GM23248 (cell line): ENCODE data around the gene POU2F1. TPM values are rescaled to one million over a fixed set of nuclear protein-coding genes. Genes with fewer than 3 reads are reported as not detected.

Experiments
- DNase-seq: peaks from one replicate; pipeline ENCODE4 v3.0.0-alpha.2; 2015
- H2AFZ ChIP-seq: fragments of 200-600 bp; sonication (generic); 2 replicates; pipeline ENCODE4 v1.6.1; 2016; ENCODE audit warnings: antibody characterized with exemption
- H3F3A ChIP-seq: fragments of 200-600 bp; sonication (generic); 2 replicates; pipeline ENCODE4 v1.6.1; 2016; ENCODE audit warnings: mild to moderate bottlenecking, antibody characterized with exemption, mixed run types; ENCODE audit not compliant: insufficient read depth
- H3K27ac ChIP-seq: fragments of 200-600 bp; sonication (generic); 2 replicates; pipeline ENCODE4 v1.5.1; 2016; ENCODE audit warnings: mild to moderate bottlenecking
- H3K27me3 ChIP-seq: fragments of 200-600 bp; sonication (generic); replicated peaks from 2 replicates; pipeline ENCODE4 v1.6.1; 2016; ENCODE audit warnings: mild to moderate bottlenecking; ENCODE audit not compliant: insufficient read depth
- H3K36me3 ChIP-seq: fragments of 200-600 bp; sonication (generic); 2 replicates; pipeline ENCODE4 v1.6.1; 2016; ENCODE audit warnings: low read depth, mild to moderate bottlenecking
- H3K4me1 ChIP-seq: fragments of 200-600 bp; sonication (generic); 2 replicates; pipeline ENCODE4 v1.6.1; 2016; ENCODE audit warnings: mild to moderate bottlenecking; ENCODE audit not compliant: insufficient read depth
- H3K4me2 ChIP-seq: fragments of 200-600 bp; sonication (generic); one replicate; pipeline ENCODE4 v1.6.1; 2016; ENCODE audit warnings: mild to moderate bottlenecking; ENCODE audit not compliant: unreplicated experiment
- H3K4me3 ChIP-seq: fragments of 200-600 bp; sonication (generic); 2 replicates; pipeline ENCODE4 v1.5.1; 2016; ENCODE audit warnings: mild to moderate bottlenecking
- H3K79me2 ChIP-seq: fragments of 200-600 bp; sonication (generic); 2 replicates; pipeline ENCODE4 v1.6.1; 2016; ENCODE audit warnings: mild to moderate bottlenecking; ENCODE audit not compliant: insufficient read depth
- H3K9ac ChIP-seq: fragments of 200-600 bp; sonication (generic); 2 replicates; pipeline ENCODE4 v1.6.1; 2016; ENCODE audit warnings: mild to moderate bottlenecking
- H3K9me2 ChIP-seq: fragments of 200-600 bp; sonication (generic); 2 replicates; pipeline ENCODE4 v1.6.1; 2016; ENCODE audit warnings: mixed run types, mild to moderate bottlenecking, moderate library complexity; ENCODE audit not compliant: insufficient read depth
- H3K9me3 ChIP-seq: fragments of 200-600 bp; sonication (generic); one replicate; pipeline ENCODE4 v1.6.1; 2017; ENCODE audit warnings: low read depth
- H4K20me1 ChIP-seq: fragments of 200-600 bp; sonication (generic); 2 replicates; pipeline ENCODE4 v1.6.0; 2016; ENCODE audit not compliant: insufficient read depth
- EZH2 ChIP-seq: fragments of 200-600 bp; sonication (generic); IDR thresholded peaks from 2 replicates; pipeline ENCODE4 v1.6.1; 2018; ENCODE audit warnings: antibody characterized with exemption, mild to moderate bottlenecking; ENCODE audit not compliant: insufficient read depth, poor library complexity, severe bottlenecking
- EZH2phosphoT487 ChIP-seq: fragments of 200-600 bp; sonication (generic); IDR thresholded peaks from 2 replicates; pipeline ENCODE4 v1.6.1; 2018; ENCODE audit warnings: antibody characterized with exemption, moderate library complexity, mild to moderate bottlenecking, low read depth; ENCODE audit not compliant: insufficient read depth
- WGBS, 2 experiments: methylation state at CpG; one replicate each; pipeline ENCODE4 v1.1.6; 2015 to 2017; ENCODE audit warnings: low lambda C conversion rate in 2 of 2, low coverage in 1 of 2; ENCODE audit errors: missing lambda C conversion rate in 2 of 2; 5-methylcytosine and 5-hydroxymethylcytosine counted together
- in situ Hi-C: fragments of 300-500 bp; cut with MboI; formaldehyde crosslinking; loops from 2 replicates; pipeline ENCODE4 v1.15.0; 2020
- polyA plus RNA-seq: library from polyadenylated mRNA; unstranded; fragments of >200 nt; fragmentation: Nextera tagmentation; extraction: Ambion mirVana; gene quantifications from 2 replicates; pipeline ENCODE4 v1.2.1, GENCODE V29; 2016
- total RNA-seq: library from RNA; depleted of rRNA; stranded (reverse); fragments of >200 nt; shearing (Covaris generic); gene quantifications from 2 replicates; pipeline ENCODE4 v1.2.3, GENCODE V29; 2014

The POU2F1 gene
- total and polyA plus RNA-seq, 2 experiments from 2014 or later = 3.4 to 3.7 TPM

- Histone ChIP-seq H3K4me2 (no peak overlapping the region), H4K20me1 (no peaks in the 10 kb centered on the region), H3K4me3 (no peak overlapping the region), H2AFZ (no peak overlapping the region), H3K36me3 (no peaks in the 10 kb centered on the region), H3K27me3 (no peaks in the 10 kb centered on the region), H3K9ac (no peak overlapping the region), H3K9me2 (no peaks in the 10 kb centered on the region), H3F3A (no peaks in the 10 kb centered on the region), H3K27ac (no peak overlapping the region), H3K9me3 (no peaks in the 10 kb centered on the region), H3K4me1 (peaks cover 8% of the 10 kb centered on the region; the same call in 1 of the 2 replicates), H3K79me2 (no peaks in the 10 kb centered on the region)
- in situ Hi-C loops = no loop called here
- WGBS, 2 experiments = 71 to 75% methylated on average over 14 of the region's 14 CpGs
- no peak for DNase-seq
- TF ChIP-seq EZH2phosphoT487 = no peak
- no peak for TF ChIP-seq EZH2
Observed at GRCh38 chr1:167431261-167431908, 210.7 kb downstream of the POU2F1 start.

GRCh38 chr1:167431909-167432650 lies 211.4 kb downstream of the POU2F1 start:
- no peak overlapping the region for H3K4me2 ChIP-seq
- no peak for TF ChIP-seq EZH2
- no peak for TF ChIP-seq EZH2phosphoT487
- WGBS, 2 experiments = 81% methylated on average over 8 of the region's 8 CpGs
- in situ Hi-C loops = no loop called here
- H3K27me3 ChIP-seq = no peaks in the 10 kb centered on the region
- no peak for DNase-seq
- H3K27ac ChIP-seq = no peak overlapping the region
- no peak overlapping the region for H3K9ac ChIP-seq
- no peaks in the 10 kb centered on the region for H3K9me2 ChIP-seq
- peaks cover 8% of the 10 kb centered on the region; the same call in 1 of the 2 replicates for H3K4me1 ChIP-seq
- H2AFZ ChIP-seq = no peak overlapping the region
- H3K79me2 ChIP-seq = no peaks in the 10 kb centered on the region
- no peaks in the 10 kb centered on the region for H4K20me1 ChIP-seq
- H3K9me3 ChIP-seq = no peaks in the 10 kb centered on the region
- H3K36me3 ChIP-seq = no peaks in the 10 kb centered on the region
- H3F3A ChIP-seq = no peaks in the 10 kb centered on the region
- H3K4me3 ChIP-seq = no peak overlapping the region

GRCh38 chr1:167432780-167433179 lies 212.1 kb downstream of the POU2F1 start:
- Histone ChIP-seq H3K27ac (no peak overlapping the region), H3K27me3 (no peaks in the 10 kb centered on the region), H3K9ac (no peak overlapping the region), H2AFZ (no peak overlapping the region), H3K36me3 (no peaks in the 10 kb centered on the region), H4K20me1 (no peaks in the 10 kb centered on the region), H3K4me2 (no peak overlapping the region), H3K4me1 (peaks cover 8% of the 10 kb centered on the region; the same call in 1 of the 2 replicates), H3K79me2 (no peaks in the 10 kb centered on the region), H3K9me3 (no peaks in the 10 kb centered on the region), H3F3A (no peaks in the 10 kb centered on the region), H3K9me2 (no peaks in the 10 kb centered on the region), H3K4me3 (no peak overlapping the region)
- no peak for DNase-seq
- TF ChIP-seq EZH2phosphoT487 (no peak), EZH2 (no peak)
- in situ Hi-C loops = no loop called here
- WGBS, 2 experiments = 90 to 96% methylated on average over 7 of the region's 7 CpGs

GRCh38 chr1:167433884-167434283 lies 213.2 kb downstream of the POU2F1 start:
- H3K9me3 ChIP-seq = no peaks in the 10 kb centered on the region
- H3K27me3 ChIP-seq = no peaks in the 10 kb centered on the region
- H3K4me3 ChIP-seq = no peak overlapping the region
- no peak for DNase-seq
- no peak overlapping the region for H3K9ac ChIP-seq
- 75 to 82% methylated on average over 6 of the region's 6 CpGs for WGBS, 2 experiments
- no peaks in the 10 kb centered on the region for H3K4me1 ChIP-seq
- no peak overlapping the region for H3K27ac ChIP-seq
- H3K9me2 ChIP-seq = no peaks in the 10 kb centered on the region
- no peaks in the 10 kb centered on the region for H3K36me3 ChIP-seq
- TF ChIP-seq EZH2 (no peak), EZH2phosphoT487 (no peak)
- no peak overlapping the region for H2AFZ ChIP-seq
- H3K79me2 ChIP-seq = no peaks in the 10 kb centered on the region
- H3F3A ChIP-seq = no peaks in the 10 kb centered on the region
- H3K4me2 ChIP-seq = no peak overlapping the region
- in situ Hi-C loops = no loop called here
- H4K20me1 ChIP-seq = no peaks in the 10 kb centered on the region
